GM18517 (cell line): ENCODE measurements around the gene HOXB1.

Source experiments
- ATAC-seq: cut with Tn5 transposase; IDR thresholded peaks from one replicate; pipeline ENCODE4 v1.9.1; 2021; ENCODE audit warnings: mild to moderate bottlenecking, moderate library complexity; ENCODE audit not compliant: unreplicated experiment

Gene HOXB1

GRCh38 chr17:48530887-48531272 is at the start of gene HOXB1:
HOXB1 (minus strand) TSS chr17:48531011; CDS start chr17:48530904, 107 bp downstream.
- ATAC-seq = no peak

- no peak for ATAC-seq
Observed at GRCh38 chr17:48579760-48580554, 49.1 kb upstream of the HOXB1 start.

GRCh38 chr17:48579471-48579759 is 48.6 kb upstream of the HOXB1 start:
- no peak for ATAC-seq

GRCh38 chr17:48578616-48579470 is 48.0 kb upstream of the HOXB1 start:
- no peak for ATAC-seq

- ATAC-seq = no peak
Observed at GRCh38 chr17:48577946-48578615, 47.3 kb upstream of the HOXB1 start, which contains the start of gene HOXB4. HOXB4 (minus strand) TSS chr17:48578350; CDS start chr17:48578319, 31 bp downstream.

GRCh38 chr17:48577330-48577945 is 46.6 kb upstream of the HOXB1 start:
- no peak for ATAC-seq

GRCh38 chr17:48576479-48577309 is 45.9 kb upstream of the HOXB1 start:
- no peak for ATAC-seq

- ATAC-seq = no peak
Observed at GRCh38 chr17:48575673-48576478, 45.1 kb upstream of the HOXB1 start.

- no peak for ATAC-seq
Observed at GRCh38 chr17:48575066-48575582, 44.3 kb upstream of the HOXB1 start.

- ATAC-seq = no peak
Observed at GRCh38 chr17:48574505-48575065, 43.8 kb upstream of the HOXB1 start.

GRCh38 chr17:48571826-48572417 is 41.1 kb upstream of the HOXB1 start:
- ATAC-seq = no peak

- no peak for ATAC-seq
Observed at GRCh38 chr17:48571024-48571818, 40.4 kb upstream of the HOXB1 start.

- no peak for ATAC-seq
Observed at GRCh38 chr17:48570325-48571023, 39.7 kb upstream of the HOXB1 start.

GRCh38 chr17:48569674-48570324 is 39.0 kb upstream of the HOXB1 start:
- no peak for ATAC-seq

GRCh38 chr17:48569240-48569582 is 38.4 kb upstream of the HOXB1 start:
- ATAC-seq = no peak

GRCh38 chr17:48568499-48569239 is 37.9 kb upstream of the HOXB1 start:
- no peak for ATAC-seq
